H1 (cell line): ENCODE results near the gene RBM8A.

Experiments used
- CEBPB ChIP-seq: IDR thresholded peaks from 2 replicates; pipeline ENCODE4 v1.6.1; 2012; ENCODE audit warnings: low read depth, low read length
- CHD2 ChIP-seq: IDR thresholded peaks from 2 replicates; pipeline ENCODE4 v1.6.1; 2012; ENCODE audit warnings: low read length, improper control_type of control experiment
- CREB1 ChIP-seq: IDR thresholded peaks from 2 replicates; pipeline ENCODE4 v1.6.1; 2012; ENCODE audit warnings: inconsistent platforms
- EP300 ChIP-seq, 2 experiments: IDR thresholded peaks; 1 replicate in 1 of 2; 2 replicates in 1 of 2; pipeline ENCODE4 v1.6.1; 2011 to 2012; ENCODE audit warnings: low read depth in 2 of 2, low read length in 2 of 2, mild to moderate bottlenecking in 2 of 2, borderline replicate concordance in 1 of 2, inconsistent platforms in 1 of 2, moderate library complexity in 1 of 2
- EZH2 ChIP-seq: fragments of 200-600 bp; sonication (generic); IDR thresholded peaks from 2 replicates; pipeline ENCODE4 v1.7.1; 2012; ENCODE audit warnings: low read depth, mild to moderate bottlenecking, moderate library complexity, low read length, inconsistent platforms; ENCODE audit not compliant: severe bottlenecking
- HDAC2 ChIP-seq, 2 experiments: fragments of 300-600 bp in 1 of 2; sonication (generic) in 1 of 2; IDR thresholded peaks; 2 replicates each; pipeline ENCODE4 v1.6.1; 2011 to 2012; ENCODE audit warnings: low read depth in 2 of 2, low read length in 2 of 2, mild to moderate bottlenecking in 2 of 2, moderate library complexity in 2 of 2, borderline replicate concordance in 1 of 2, inconsistent platforms in 1 of 2
- POLR2A ChIP-seq, 2 experiments: IDR thresholded peaks; 1 replicate in 1 of 2; 2 replicates in 1 of 2; pipeline ENCODE4 v1.6.1; 2011; ENCODE audit warnings: low read depth in 2 of 2, low read length in 2 of 2, mild to moderate bottlenecking in 2 of 2; ENCODE audit errors: control extremely low read depth in 1 of 2
- SUZ12 ChIP-seq: fragments of 200-600 bp; sonication (generic); IDR thresholded peaks from 2 replicates; pipeline ENCODE4 v1.6.1; 2012; ENCODE audit warnings: mild to moderate bottlenecking, inconsistent platforms, low read length, moderate library complexity, mixed read lengths
- TCF12 ChIP-seq: IDR thresholded peaks from 2 replicates; pipeline ENCODE4 v1.6.1; 2011; ENCODE audit warnings: low read depth, mild to moderate bottlenecking, low read length
- YY1 ChIP-seq: IDR thresholded peaks from 2 replicates; pipeline ENCODE4 v1.6.1; 2011; ENCODE audit warnings: low read depth, mild to moderate bottlenecking, low read length
- ZNF274 ChIP-seq: IDR thresholded peaks from 2 replicates; pipeline ENCODE4 v1.7.0; 2012; ENCODE audit warnings: low read length, borderline replicate concordance; ENCODE audit errors: extremely low read depth
- TF ChIP-seq, protein P1 (sequence below), 3 experiments: IDR thresholded peaks; 1 replicate in 2 of 3; 2 replicates in 1 of 3; pipeline versions ENCODE4 v1.5.1 to v1.6.1; 2011; ENCODE audit warnings: low read length in 3 of 3, mild to moderate bottlenecking in 3 of 3, inconsistent platforms in 2 of 3, low read depth in 1 of 3, moderate library complexity in 1 of 3; ENCODE audit not compliant: insufficient read depth in 1 of 3; ENCODE audit errors: control extremely low read depth in 1 of 3

DNA sequence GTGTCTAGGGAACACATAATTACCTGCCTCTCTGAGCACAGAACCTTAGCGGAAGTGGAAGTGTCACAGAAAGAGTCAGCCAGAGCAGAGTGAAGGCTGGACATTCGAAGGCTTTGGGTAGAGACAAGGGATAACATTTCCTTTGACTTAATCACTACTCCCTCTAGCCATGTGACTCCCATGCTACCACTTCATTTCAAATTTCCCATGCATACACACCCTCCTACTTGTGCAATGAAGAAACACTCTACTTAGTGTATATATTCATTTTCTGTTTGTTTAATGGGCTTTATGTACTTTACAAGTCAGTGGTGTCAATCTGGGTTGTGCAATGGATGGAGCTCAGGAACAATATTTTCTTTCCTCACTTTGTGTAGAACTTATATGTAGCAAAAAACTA lies 48.6 kb downstream of the RBM8A start:
- TF ChIP-seq, protein P1, sequence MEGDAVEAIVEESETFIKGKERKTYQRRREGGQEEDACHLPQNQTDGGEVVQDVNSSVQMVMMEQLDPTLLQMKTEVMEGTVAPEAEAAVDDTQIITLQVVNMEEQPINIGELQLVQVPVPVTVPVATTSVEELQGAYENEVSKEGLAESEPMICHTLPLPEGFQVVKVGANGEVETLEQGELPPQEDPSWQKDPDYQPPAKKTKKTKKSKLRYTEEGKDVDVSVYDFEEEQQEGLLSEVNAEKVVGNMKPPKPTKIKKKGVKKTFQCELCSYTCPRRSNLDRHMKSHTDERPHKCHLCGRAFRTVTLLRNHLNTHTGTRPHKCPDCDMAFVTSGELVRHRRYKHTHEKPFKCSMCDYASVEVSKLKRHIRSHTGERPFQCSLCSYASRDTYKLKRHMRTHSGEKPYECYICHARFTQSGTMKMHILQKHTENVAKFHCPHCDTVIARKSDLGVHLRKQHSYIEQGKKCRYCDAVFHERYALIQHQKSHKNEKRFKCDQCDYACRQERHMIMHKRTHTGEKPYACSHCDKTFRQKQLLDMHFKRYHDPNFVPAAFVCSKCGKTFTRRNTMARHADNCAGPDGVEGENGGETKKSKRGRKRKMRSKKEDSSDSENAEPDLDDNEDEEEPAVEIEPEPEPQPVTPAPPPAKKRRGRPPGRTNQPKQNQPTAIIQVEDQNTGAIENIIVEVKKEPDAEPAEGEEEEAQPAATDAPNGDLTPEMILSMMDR (IDR thresholded peaks at IDR 0.05; ENCODE audit: control extremely low read depth in 1 of 3, insufficient read depth in 1 of 3, low read depth in 1 of 3, low read length in 3 of 3): no peak
- no peak for TF ChIP-seq POLR2A (IDR thresholded peaks at IDR 0.05; ENCODE audit: control extremely low read depth in 1 of 2, low read depth in 2 of 2, low read length in 2 of 2)
- no peak for TF ChIP-seq EZH2
- no peak for TF ChIP-seq CHD2
- TF ChIP-seq EP300 (IDR thresholded peaks at IDR 0.05; ENCODE audit: borderline replicate concordance in 1 of 2, low read depth in 2 of 2, low read length in 2 of 2): no peak
- no peak for TF ChIP-seq HDAC2 (IDR thresholded peaks at IDR 0.05; ENCODE audit: borderline replicate concordance in 1 of 2, low read depth in 2 of 2, low read length in 2 of 2)
- no peak for TF ChIP-seq ZNF274
- TF ChIP-seq CREB1: no peak
- TF ChIP-seq CEBPB: no peak
- no peak for TF ChIP-seq YY1
- no peak for TF ChIP-seq TCF12
- no peak for TF ChIP-seq SUZ12
